K562 (cell line): Measurements from ENCODE around the gene TXNRD2. TPM values are rescaled to one million over a fixed set of nuclear protein-coding genes. Genes with fewer than 3 reads are reported as not detected.

Source experiments
- BRF1 ChIP-seq: IDR thresholded peaks from 3 replicates; pipeline ENCODE4 v1.6.1; 2011; ENCODE audit warnings: borderline replicate concordance, mild to moderate bottlenecking; ENCODE audit not compliant: insufficient read length; ENCODE audit errors: extremely low read depth
- C11orf30 ChIP-seq: fragments of 450-650 bp; IDR thresholded peaks from 2 replicates; pipeline ENCODE4 v1.6.1; 2016; ENCODE audit warnings: low read depth, mild to moderate bottlenecking
- CHD7 ChIP-seq: fragments of 200-600 bp; sonication (generic); IDR thresholded peaks from one replicate; pipeline ENCODE4 v1.6.1; 2012; ENCODE audit warnings: mild to moderate bottlenecking, low read depth, low read length, inconsistent platforms
- ERF ChIP-seq: fragments of 450-650 bp; formaldehyde crosslinking; IDR thresholded peaks from 2 replicates; pipeline ENCODE4 v1.4.0; 2020; ENCODE audit warnings: mild to moderate bottlenecking, mixed read lengths
- KLF1 ChIP-seq: fragments of 450-650 bp; IDR thresholded peaks from 2 replicates; pipeline ENCODE4 v1.6.1; 2016; ENCODE audit warnings: missing genetic modification characterization, missing compliant biosample characterization
- PCBP2 ChIP-seq: fragments of 200-400 bp; formaldehyde crosslinking; IDR thresholded peaks from 2 replicates; pipeline ENCODE4 v1.6.1; 2018; ENCODE audit warnings: low read length, low read depth, mild to moderate bottlenecking, moderate library complexity; ENCODE audit not compliant: poor library complexity, severe bottlenecking
- POLR2AphosphoS2 ChIP-seq: IDR thresholded peaks from 2 replicates; pipeline ENCODE4 v1.6.1; 2012; ENCODE audit warnings: low read length, improper control_type of control experiment
- RAD21 ChIP-seq, 2 experiments: fragments of 250-450 bp in 1 of 2; fragments of 450-650 bp in 1 of 2; sonication (Bioruptor Pico) in 1 of 2; formaldehyde crosslinking in 1 of 2; IDR thresholded peaks in 1 of 2; conservative IDR thresholded peaks in 1 of 2; 2 replicates each; pipeline versions ENCODE4 v1.4.0 to v1.8.0; 2020 to 2022; ENCODE audit warnings: mild to moderate bottlenecking in 2 of 2, moderate library complexity in 1 of 2
- SIN3B ChIP-seq: fragments of 450-650 bp; IDR thresholded peaks from 2 replicates; pipeline ENCODE4 v1.6.1; 2017; ENCODE audit warnings: low read depth, mild to moderate bottlenecking, moderate library complexity
- THRAP3 ChIP-seq: fragments of 450-650 bp; IDR thresholded peaks from 2 replicates; pipeline ENCODE4 v1.6.1; 2016; ENCODE audit warnings: mild to moderate bottlenecking, inconsistent platforms, borderline replicate concordance
- ZNF449 ChIP-seq: fragments of 250-450 bp; sonication (Bioruptor Pico); IDR thresholded peaks from 2 replicates; pipeline ENCODE4 v1.8.0; 2022; ENCODE audit warnings: moderate library complexity, mild to moderate bottlenecking, inconsistent platforms
- polyA plus RNA-seq, 8 experiments: library from polyadenylated mRNA; depleted of rRNA in 4 of 8; stranded (reverse) in 5 of 8; unstranded in 3 of 8; fragments of >200 nt; fragmentation: Nextera tagmentation in 2 of 8; fragmentation: Illumina TruSeq in 1 of 8; extraction: Ambion mirVana in 2 of 8; extraction: Trizol in 1 of 8; gene quantifications; 2 replicates each; pipeline versions ENCODE4 v1.2.1 to v1.2.3, GENCODE V29; 2011 to 2014; ENCODE audit warnings: inconsistent platforms in 1 of 8, missing spikeins in 1 of 8
- total RNA-seq, 7 experiments: library from RNA; depleted of rRNA in 6 of 7; stranded (reverse); fragments of >200 nt in 6 of 7; fragmentation: Illumina TruSeq in 2 of 7; extraction: Trizol in 2 of 7; gene quantifications; 2 replicates each; pipeline versions ENCODE4 v1.2.1 to v1.2.3, GENCODE V29; 2011 to 2021; ENCODE audit warnings: low replicate concordance in 1 of 7
- TF ChIP-seq, protein P1 (sequence below): fragments of 250-450 bp; sonication (Bioruptor Pico); IDR thresholded peaks from 2 replicates; pipeline ENCODE4 v1.6.1; 2021; ENCODE audit warnings: mild to moderate bottlenecking
- TF ChIP-seq, protein P2 (sequence below): fragments of 450-650 bp; formaldehyde crosslinking; IDR thresholded peaks from 2 replicates; pipeline ENCODE4 v1.4.0; 2020; ENCODE audit warnings: mild to moderate bottlenecking

Gene TXNRD2
- total and polyA plus RNA-seq, 9 of the 15 experiments (the other 6 are each of a cell fraction or from before 2014, with no cell fraction given), result 3.3 to 80.2 (median 49.4) TPM

- no peak for TF ChIP-seq PCBP2
- no peak for TF ChIP-seq POLR2AphosphoS2
- TF ChIP-seq C11orf30, result no peak
- no peak for TF ChIP-seq ERF (CRISPR knock-in tag)
- no peak for TF ChIP-seq THRAP3
- TF ChIP-seq, protein P1, sequence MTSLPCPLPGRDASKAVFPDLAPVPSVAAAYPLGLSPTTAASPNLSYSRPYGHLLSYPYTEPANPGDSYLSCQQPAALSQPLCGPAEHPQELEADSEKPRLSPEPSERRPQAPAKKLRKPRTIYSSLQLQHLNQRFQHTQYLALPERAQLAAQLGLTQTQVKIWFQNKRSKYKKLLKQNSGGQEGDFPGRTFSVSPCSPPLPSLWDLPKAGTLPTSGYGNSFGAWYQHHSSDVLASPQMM, result no peak
- TF ChIP-seq ZNF449, result no peak
- no peak for TF ChIP-seq BRF1
- peak in 1 of 2 experiments; percentile 50; a peak in 2 of 4 replicates for TF ChIP-seq RAD21 (CRISPR knock-in tag; conservative IDR thresholded peaks at IDR 0.05 in 1 of 2, IDR thresholded peaks at IDR 0.05 in 1 of 2)
- TF ChIP-seq CHD7, result no peak
- no peak for TF ChIP-seq SIN3B
- no peak for TF ChIP-seq KLF1 (tag)
- TF ChIP-seq, protein P2, sequence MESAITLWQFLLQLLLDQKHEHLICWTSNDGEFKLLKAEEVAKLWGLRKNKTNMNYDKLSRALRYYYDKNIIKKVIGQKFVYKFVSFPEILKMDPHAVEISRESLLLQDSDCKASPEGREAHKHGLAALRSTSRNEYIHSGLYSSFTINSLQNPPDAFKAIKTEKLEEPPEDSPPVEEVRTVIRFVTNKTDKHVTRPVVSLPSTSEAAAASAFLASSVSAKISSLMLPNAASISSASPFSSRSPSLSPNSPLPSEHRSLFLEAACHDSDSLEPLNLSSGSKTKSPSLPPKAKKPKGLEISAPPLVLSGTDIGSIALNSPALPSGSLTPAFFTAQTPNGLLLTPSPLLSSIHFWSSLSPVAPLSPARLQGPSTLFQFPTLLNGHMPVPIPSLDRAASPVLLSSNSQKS, result no peak
These were observed 29.2 kb downstream of the TXNRD2 start (continued) for GRCh38 chr22:19912271-19912999.
